ENCODE data around the gene SC5D. TPM values are rescaled to one million over a fixed set of nuclear protein-coding genes. Genes with fewer than 3 reads are reported as not detected.

The SC5D gene
- total RNA-seq, 1 donor: 79.0 TPM

GRCh38 chr11:121304759-121305158 lies 12.2 kb downstream of the SC5D start:
- H3K9me3 ChIP-seq (ENCODE audit: low read depth, low read length): no peaks in the 10 kb centered on the region
- peaks cover 9% of the 10 kb centered on the region for H3K4me1 ChIP-seq (ENCODE audit: insufficient read depth, low read length)
- no peak overlapping the region for H3K4me3 ChIP-seq (ENCODE audit: low read length)
- H3K27me3 ChIP-seq (ENCODE audit: insufficient read depth, low read length): no peaks in the 10 kb centered on the region

GRCh38 chr11:121308816-121309215 lies 16.2 kb downstream of the SC5D start:
- Histone ChIP-seq H3K27me3 (ENCODE audit: insufficient read depth, low read length) (no peaks in the 10 kb centered on the region), H3K4me1 (ENCODE audit: insufficient read depth, low read length) (no peaks in the 10 kb centered on the region), H3K9me3 (ENCODE audit: low read depth, low read length) (no peaks in the 10 kb centered on the region), H3K4me3 (ENCODE audit: low read length) (no peak overlapping the region)

- Histone ChIP-seq H3K9me3 (ENCODE audit: low read depth, low read length) (no peaks in the 10 kb centered on the region), H3K4me1 (ENCODE audit: insufficient read depth, low read length) (no peaks in the 10 kb centered on the region), H3K27me3 (ENCODE audit: insufficient read depth, low read length) (no peaks in the 10 kb centered on the region), H3K4me3 (ENCODE audit: low read length) (no peak overlapping the region)
Measured at GRCh38 chr11:121309688-121310087, 17.1 kb downstream of the SC5D start.

GRCh38 chr11:121310908-121311307 lies 18.3 kb downstream of the SC5D start:
- Histone ChIP-seq H3K27me3 (ENCODE audit: insufficient read depth, low read length) (no peaks in the 10 kb centered on the region), H3K4me1 (ENCODE audit: insufficient read depth, low read length) (no peaks in the 10 kb centered on the region), H3K4me3 (ENCODE audit: low read length) (no peak overlapping the region), H3K9me3 (ENCODE audit: low read depth, low read length) (no peaks in the 10 kb centered on the region)

- Histone ChIP-seq H3K4me1 (ENCODE audit: insufficient read depth, low read length) (no peaks in the 10 kb centered on the region), H3K4me3 (ENCODE audit: low read length) (no peak overlapping the region), H3K9me3 (ENCODE audit: low read depth, low read length) (no peaks in the 10 kb centered on the region), H3K27me3 (ENCODE audit: insufficient read depth, low read length) (no peaks in the 10 kb centered on the region)
Measured at GRCh38 chr11:121311373-121311772, 18.8 kb downstream of the SC5D start.

GRCh38 chr11:121312483-121312882 lies 19.9 kb downstream of the SC5D start:
- H3K4me3 ChIP-seq (ENCODE audit: low read length): no peak overlapping the region
- H3K9me3 ChIP-seq (ENCODE audit: low read depth, low read length): no peaks in the 10 kb centered on the region
- H3K4me1 ChIP-seq (ENCODE audit: insufficient read depth, low read length): no peaks in the 10 kb centered on the region
- H3K27me3 ChIP-seq (ENCODE audit: insufficient read depth, low read length): no peaks in the 10 kb centered on the region

- Histone ChIP-seq H3K9me3 (ENCODE audit: low read depth, low read length) (no peaks in the 10 kb centered on the region), H3K4me3 (ENCODE audit: low read length) (no peak overlapping the region), H3K27me3 (ENCODE audit: insufficient read depth, low read length) (no peaks in the 10 kb centered on the region), H3K4me1 (ENCODE audit: insufficient read depth, low read length) (peaks cover 9% of the 10 kb centered on the region)
Measured at GRCh38 chr11:121318848-121319834, 26.6 kb downstream of the SC5D start.

- H3K9me3 ChIP-seq (ENCODE audit: low read depth, low read length): no peaks in the 10 kb centered on the region
- H3K27me3 ChIP-seq (ENCODE audit: insufficient read depth, low read length): no peaks in the 10 kb centered on the region
- H3K4me1 ChIP-seq (ENCODE audit: insufficient read depth, low read length): peaks cover 9% of the 10 kb centered on the region
- no peak overlapping the region for H3K4me3 ChIP-seq (ENCODE audit: low read length)
Measured at GRCh38 chr11:121321614-121322243, 29.2 kb downstream of the SC5D start.

GRCh38 chr11:121323046-121323607 lies 30.6 kb downstream of the SC5D start:
- H3K4me1 ChIP-seq (ENCODE audit: insufficient read depth, low read length): peaks cover 18% of the 10 kb centered on the region
- no peaks in the 10 kb centered on the region for H3K9me3 ChIP-seq (ENCODE audit: low read depth, low read length)
- H3K27me3 ChIP-seq (ENCODE audit: insufficient read depth, low read length): no peaks in the 10 kb centered on the region
- no peak overlapping the region for H3K4me3 ChIP-seq (ENCODE audit: low read length)

- H3K9me3 ChIP-seq (ENCODE audit: low read depth, low read length): no peaks in the 10 kb centered on the region
- no peak overlapping the region for H3K4me3 ChIP-seq (ENCODE audit: low read length)
- H3K4me1 ChIP-seq (ENCODE audit: insufficient read depth, low read length): peaks cover 29% of the 10 kb centered on the region
- H3K27me3 ChIP-seq (ENCODE audit: insufficient read depth, low read length): no peaks in the 10 kb centered on the region
Measured at GRCh38 chr11:121326230-121326629, 33.7 kb downstream of the SC5D start.

- Histone ChIP-seq H3K27me3 (ENCODE audit: insufficient read depth, low read length) (no peaks in the 10 kb centered on the region), H3K4me3 (ENCODE audit: low read length) (no peak overlapping the region), H3K4me1 (ENCODE audit: insufficient read depth, low read length) (peaks cover 23% of the 10 kb centered on the region), H3K9me3 (ENCODE audit: low read depth, low read length) (no peaks in the 10 kb centered on the region)
Measured at GRCh38 chr11:121327553-121327952, 35.0 kb downstream of the SC5D start.

- Histone ChIP-seq H3K4me1 (ENCODE audit: insufficient read depth, low read length) (peaks cover 23% of the 10 kb centered on the region), H3K9me3 (ENCODE audit: low read depth, low read length) (no peaks in the 10 kb centered on the region), H3K4me3 (ENCODE audit: low read length) (no peak overlapping the region), H3K27me3 (ENCODE audit: insufficient read depth, low read length) (no peaks in the 10 kb centered on the region)
Measured at GRCh38 chr11:121328176-121328966, 35.8 kb downstream of the SC5D start.

GRCh38 chr11:121328967-121329679 lies 36.6 kb downstream of the SC5D start:
- no peaks in the 10 kb centered on the region for H3K9me3 ChIP-seq (ENCODE audit: low read depth, low read length)
- H3K27me3 ChIP-seq (ENCODE audit: insufficient read depth, low read length): no peaks in the 10 kb centered on the region
- peaks cover 23% of the 10 kb centered on the region for H3K4me1 ChIP-seq (ENCODE audit: insufficient read depth, low read length)
- H3K4me3 ChIP-seq (ENCODE audit: low read length): no peak overlapping the region

GRCh38 chr11:121329781-121330395 lies 37.3 kb downstream of the SC5D start:
- no peaks in the 10 kb centered on the region for H3K9me3 ChIP-seq (ENCODE audit: low read depth, low read length)
- H3K4me1 ChIP-seq (ENCODE audit: insufficient read depth, low read length): peaks cover 28% of the 10 kb centered on the region
- no peak overlapping the region for H3K4me3 ChIP-seq (ENCODE audit: low read length)
- no peaks in the 10 kb centered on the region for H3K27me3 ChIP-seq (ENCODE audit: insufficient read depth, low read length)
